GM21381 (cell line): ENCODE measurements around the gene PHB1.
"Not testable (repeated sequence)": the region's sequence is repeated elsewhere in the genome, so short reads cannot be mapped to it uniquely, and the experiment has no call there.

ENCODE experiments used
- ATAC-seq: cut with Tn5 transposase; IDR thresholded peaks from one replicate; pipeline ENCODE4 v1.9.1; 2021; ENCODE audit warnings: mild to moderate bottlenecking, moderate library complexity; ENCODE audit not compliant: unreplicated experiment

The PHB1 gene

GRCh38 chr17:49439673-49440571 lies 25.2 kb upstream of the PHB1 start:
- no peak for ATAC-seq

GRCh38 chr17:49439305-49439672 lies 24.6 kb upstream of the PHB1 start:
- ATAC-seq: no peak

- no peak for ATAC-seq
Measured at GRCh38 chr17:49438436-49439278, 24.0 kb upstream of the PHB1 start.

GRCh38 chr17:49437696-49438435 lies 23.2 kb upstream of the PHB1 start:
- no peak for ATAC-seq

- ATAC-seq: no peak
Measured at GRCh38 chr17:49436174-49436573, 21.5 kb upstream of the PHB1 start.

- ATAC-seq: no peak
Measured at GRCh38 chr17:49435671-49436029, 21.0 kb upstream of the PHB1 start.

GRCh38 chr17:49434821-49435670 lies 20.4 kb upstream of the PHB1 start:
- no peak for ATAC-seq

- ATAC-seq: no peak
Measured at GRCh38 chr17:49433000-49433694, 18.5 kb upstream of the PHB1 start.

- no peak for ATAC-seq
Measured at GRCh38 chr17:49431743-49432142, 17.1 kb upstream of the PHB1 start.

- ATAC-seq: no peak
Measured at GRCh38 chr17:49425004-49425286, 10.3 kb upstream of the PHB1 start.

- not testable (repeated sequence) for ATAC-seq
Measured at GRCh38 chr17:49424276-49425003, 9.8 kb upstream of the PHB1 start.

GRCh38 chr17:49422714-49423113 lies 8.0 kb upstream of the PHB1 start:
- ATAC-seq: no peak

- ATAC-seq: not testable (repeated sequence)
Measured at GRCh38 chr17:49419761-49420160, 5.1 kb upstream of the PHB1 start.

GRCh38 chr17:49418754-49419740 lies 4.4 kb upstream of the PHB1 start:
- ATAC-seq: not testable (repeated sequence)

GRCh38 chr17:49414271-49414621 lies 436 bp downstream of the PHB1 start:
- no peak for ATAC-seq

- no peak for ATAC-seq
Measured at GRCh38 chr17:49409066-49409465, 5.6 kb downstream of the PHB1 start.

GRCh38 chr17:49407981-49408501 lies 6.6 kb downstream of the PHB1 start:
- no peak for ATAC-seq

GRCh38 chr17:49407086-49407485 lies 7.6 kb downstream of the PHB1 start:
- ATAC-seq: no peak
